ENCODE results near the gene CRELD1.

DNA sequence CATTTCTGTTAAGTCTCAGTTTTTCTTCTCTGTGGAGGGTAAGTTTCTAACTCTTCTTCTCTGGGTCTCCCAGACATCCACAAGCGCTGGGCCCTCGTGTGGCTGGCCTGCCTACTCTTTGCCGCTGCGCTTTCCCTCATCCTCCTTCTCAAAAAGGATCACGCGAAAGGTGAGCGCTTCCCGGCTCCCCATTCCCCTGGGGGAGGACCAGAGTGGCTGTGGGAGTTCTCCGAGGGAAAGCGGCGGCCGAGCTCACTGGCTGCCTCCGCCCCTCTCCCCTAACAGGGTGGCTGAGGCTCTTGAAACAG lies 1.1 kb upstream of the CRELD1 start:
- no peak for TF ChIP-seq POLR2AphosphoS5 (IDR thresholded peaks at IDR 0.05; ENCODE audit: low read depth, low read length)
- TF ChIP-seq POLR2A (IDR thresholded peaks at IDR 0.05; ENCODE audit: low read depth, low read length) = no peak
